Astrocyte of the cerebellum (primary cell): ENCODE results near the gene CUEDC1.
A peak's percentile ranks its signal among the peaks of the same experiment; 100 is the strongest.

ENCODE experiments used
- DNase-seq: peaks from one replicate; pipeline ENCODE4 v3.0.0-alpha.2; 2011; ENCODE audit warnings: low read depth
- H3K4me3 ChIP-seq: 2 replicates; pipeline ENCODE4 v1.5.1; 2011; ENCODE audit warnings: mild to moderate bottlenecking, low read depth, low read length, moderate library complexity
- CTCF ChIP-seq: IDR thresholded peaks from 2 replicates; pipeline ENCODE4 v1.5.1; 2012; ENCODE audit warnings: low read length, low read depth, moderate library complexity, mild to moderate bottlenecking; ENCODE audit errors: missing control alignments
- in situ Hi-C: cut with HindIII; loops from 2 replicates; pipeline ENCODE4 v1.10.0; 2017; ENCODE audit warnings: low sequenced_read_pairs

The CUEDC1 gene

GRCh38 chr17:57910462-57911420 lies 44.5 kb downstream of the CUEDC1 start:
- no peak overlapping the region for H3K4me3 ChIP-seq
- in situ Hi-C loops, result no loop called here
- no peak for DNase-seq
- TF ChIP-seq CTCF, result no peak

GRCh38 chr17:57909551-57909950 lies 45.7 kb downstream of the CUEDC1 start:
- in situ Hi-C loops, result no loop called here
- no peak for TF ChIP-seq CTCF
- no peak for DNase-seq
- H3K4me3 ChIP-seq, result no peak overlapping the region

- H3K4me3 ChIP-seq, result no peak overlapping the region
- no peak for DNase-seq
- in situ Hi-C loops, result no loop called here
- no peak for TF ChIP-seq CTCF
Observed at GRCh38 chr17:57908278-57908677, 46.9 kb downstream of the CUEDC1 start.

GRCh38 chr17:57906910-57907309 lies 48.3 kb downstream of the CUEDC1 start:
- H3K4me3 ChIP-seq, result no peak overlapping the region
- in situ Hi-C loops, result no loop called here

GRCh38 chr17:57905875-57906455 lies 49.2 kb downstream of the CUEDC1 start:
- DNase-seq, result peak; percentile 45
- no peak overlapping the region for H3K4me3 ChIP-seq
- TF ChIP-seq CTCF, result no peak
- in situ Hi-C loops, result no loop called here

More at GRCh38 chr17:57906910-57907309, 48.3 kb downstream of the CUEDC1 start:
- no peak for DNase-seq
- TF ChIP-seq CTCF, result peak; percentile 12

- DNase-seq, result no peak
- in situ Hi-C loops, result no loop called here
- no peak for TF ChIP-seq CTCF
- H3K4me3 ChIP-seq, result no peak overlapping the region
Observed at GRCh38 chr17:57903961-57904360, 51.3 kb downstream of the CUEDC1 start.
